Breast epithelium (tissue), 4 donors: ENCODE results near the gene SMIM5. TPM values are rescaled to one million over a fixed set of nuclear protein-coding genes. Genes with fewer than 3 reads are reported as not detected.
"Not testable (repeated sequence)": the region's sequence is repeated elsewhere in the genome, so short reads cannot be mapped to it uniquely, and the experiment has no call there.

ENCODE experiments used
- DNase-seq, 2 donors: peaks; one replicate each; pipeline ENCODE4 v3.0.0-alpha.2; 2019; ENCODE audit warnings: low spot score in 2 of 2
- H3K27ac ChIP-seq, 2 donors: fragments of 200-600 bp; sonication (generic) in 1 of 2; one replicate each; pipeline ENCODE4 v1.5.1; 2016 to 2019; ENCODE audit warnings: mild to moderate bottlenecking in 1 of 2
- H3K27me3 ChIP-seq, 2 donors: fragments of 200-600 bp; sonication (generic) in 1 of 2; one replicate each; pipeline versions ENCODE4 v1.5.1 to v1.6.0; 2017 to 2019; ENCODE audit warnings: control low read depth in 1 of 2, mild to moderate bottlenecking in 1 of 2
- H3K36me3 ChIP-seq: fragments of 200-600 bp; one replicate; pipeline ENCODE4 v1.5.1; 2019
- H3K4me1 ChIP-seq, 2 donors: fragments of 200-600 bp; sonication (generic); one replicate each; pipeline ENCODE4 v1.5.1; 2016 to 2019; ENCODE audit warnings: control low read depth in 1 of 2
- H3K4me3 ChIP-seq, 3 donors: fragments of 200-600 bp; sonication (generic); 1 replicate in 2 of 3; 2 replicates in 1 of 3; pipeline ENCODE4 v1.5.1; 2016 to 2019; ENCODE audit warnings: mild to moderate bottlenecking in 3 of 3, moderate library complexity in 2 of 3
- H3K9me3 ChIP-seq, 2 donors: fragments of 200-600 bp; sonication (generic) in 1 of 2; one replicate each; pipeline ENCODE4 v1.5.1; 2016 to 2019; ENCODE audit warnings: control low read depth in 1 of 2
- CTCF ChIP-seq, 3 donors: fragments of 450-650 bp; IDR thresholded peaks; one replicate each; pipeline ENCODE4 v1.5.1; 2016 to 2017; ENCODE audit warnings: antibody characterized with exemption in 3 of 3, mild to moderate bottlenecking in 3 of 3, moderate library complexity in 3 of 3
- POLR2A ChIP-seq: fragments of 450-650 bp; IDR thresholded peaks from one replicate; pipeline ENCODE4 v1.6.1; 2016; ENCODE audit warnings: antibody characterized with exemption, mild to moderate bottlenecking, moderate library complexity
- POLR2AphosphoS5 ChIP-seq, 3 donors: sonication (generic); formaldehyde crosslinking; IDR thresholded peaks; one replicate each; pipeline ENCODE4 v1.6.1; 2017; ENCODE audit warnings: antibody characterized with exemption in 3 of 3
- intact Hi-C: fragments of 100-400 bp; cut with DNase I; formaldehyde crosslinking; loops from one replicate; pipeline ENCODE4 v1.15.1; 2023; ENCODE audit warnings: low total_unique reads
- total RNA-seq, 3 donors: library from RNA; depleted of rRNA; stranded (reverse); fragments of >200 nt; gene quantifications; one replicate each; pipeline ENCODE4 v1.1.0, GENCODE V29; 2016

The SMIM5 gene
- total RNA-seq, 3 donors from 2014 or later: 0.29 to 2.6 (median 0.48) TPM

GRCh38 chr17:75591722-75592302, 41.4 kb upstream of the SMIM5 start:
- intact Hi-C loops: no loop called here
- DNase-seq: no peak
- Histone ChIP-seq H3K27me3 (no peaks in the 10 kb centered on the region), H3K36me3 (no peaks in the 10 kb centered on the region), H3K9me3 (no peaks in the 10 kb centered on the region), H3K27ac (no peak overlapping the region), H3K4me1 (peaks cover 0 to 7% of the 10 kb centered on the region in 2 donors), H3K4me3 (no peak overlapping the region)
- TF ChIP-seq POLR2AphosphoS5 (IDR thresholded peaks at IDR 0.05): no peak
- TF ChIP-seq CTCF (IDR thresholded peaks at IDR 0.05): no peak
- no peak for TF ChIP-seq POLR2A

- Histone ChIP-seq H3K27ac (no peak overlapping the region), H3K4me1 (peaks cover 0 to 7% of the 10 kb centered on the region in 2 donors), H3K27me3 (no peaks in the 10 kb centered on the region), H3K36me3 (no peaks in the 10 kb centered on the region), H3K4me3 (no peak overlapping the region), H3K9me3 (no peaks in the 10 kb centered on the region)
- intact Hi-C loops: no loop called here
- TF ChIP-seq POLR2AphosphoS5 (IDR thresholded peaks at IDR 0.05): no peak
- no peak for TF ChIP-seq POLR2A
- TF ChIP-seq CTCF (IDR thresholded peaks at IDR 0.05): no peak
- no peak for DNase-seq
Measured at GRCh38 chr17:75592348-75593020, 40.8 kb upstream of the SMIM5 start.

GRCh38 chr17:75593430-75593829, 39.8 kb upstream of the SMIM5 start:
- H3K9me3 ChIP-seq, DNase-seq, H3K27ac ChIP-seq, H3K4me3 ChIP-seq, intact Hi-C loops, H3K27me3 ChIP-seq, H3K36me3 ChIP-seq, H3K4me1 ChIP-seq: not testable (repeated sequence)

- no peaks in the 10 kb centered on the region for H3K4me1 ChIP-seq
- H3K36me3 ChIP-seq: no peaks in the 10 kb centered on the region
- DNase-seq: no peak
- intact Hi-C loops: loop anchor here (1.0 kb wide), 1 partner anchor 25 kb away; no protein-coding TSS in a partner anchor
- H3K9me3 ChIP-seq: no peaks in the 10 kb centered on the region
- H3K4me3 ChIP-seq: no peak overlapping the region
- no peak overlapping the region for H3K27ac ChIP-seq
- TF ChIP-seq POLR2A: no peak
- TF ChIP-seq CTCF (IDR thresholded peaks at IDR 0.05): no peak
- TF ChIP-seq POLR2AphosphoS5 (IDR thresholded peaks at IDR 0.05): no peak
- H3K27me3 ChIP-seq: no peaks in the 10 kb centered on the region
Measured at GRCh38 chr17:75594499-75595283, 38.5 kb upstream of the SMIM5 start.

- DNase-seq: no peak
- no peak overlapping the region for H3K27ac ChIP-seq
- H3K4me1 ChIP-seq: no peaks in the 10 kb centered on the region
- no peaks in the 10 kb centered on the region for H3K27me3 ChIP-seq
- H3K36me3 ChIP-seq: no peaks in the 10 kb centered on the region
- intact Hi-C loops: loop anchor here (1.0 kb wide), 1 partner anchor 24 kb away; no protein-coding TSS in a partner anchor
- TF ChIP-seq POLR2A (no peak), CTCF (IDR thresholded peaks at IDR 0.05) (no peak), POLR2AphosphoS5 (IDR thresholded peaks at IDR 0.05) (no peak)
- H3K4me3 ChIP-seq: no peak overlapping the region
- no peaks in the 10 kb centered on the region for H3K9me3 ChIP-seq
Measured at GRCh38 chr17:75595284-75595919, 37.8 kb upstream of the SMIM5 start.
